WTC11 (cell line): Measurements from ENCODE around the gene KRTAP10-10.

ENCODE experiments used
- CREM ChIP-seq: sonication (generic); formaldehyde crosslinking; IDR thresholded peaks from 2 replicates; pipeline ENCODE4 v1.8.1; 2022; ENCODE audit warnings: mild to moderate bottlenecking, missing genetic modification reagents, moderate library complexity
- ESRRA ChIP-seq: sonication (generic); formaldehyde crosslinking; IDR thresholded peaks from 2 replicates; pipeline ENCODE4 v1.8.1; 2022; ENCODE audit warnings: mild to moderate bottlenecking, missing genetic modification reagents, borderline replicate concordance
- FOXK1 ChIP-seq: sonication (generic); formaldehyde crosslinking; IDR thresholded peaks from 2 replicates; pipeline ENCODE4 v1.8.0; 2022; ENCODE audit warnings: mild to moderate bottlenecking, moderate library complexity, missing genetic modification reagents
- FOXP1 ChIP-seq: sonication (generic); formaldehyde crosslinking; IDR thresholded peaks from 2 replicates; pipeline ENCODE4 v1.8.0; 2022; ENCODE audit warnings: missing genetic modification reagents, mild to moderate bottlenecking, moderate library complexity, borderline replicate concordance
- JUN ChIP-seq: sonication (generic); formaldehyde crosslinking; IDR thresholded peaks from 2 replicates; pipeline ENCODE4 v1.8.0; 2023; ENCODE audit warnings: mild to moderate bottlenecking, missing genetic modification reagents
- NFYB ChIP-seq: sonication (generic); formaldehyde crosslinking; conservative IDR thresholded peaks from 2 replicates; pipeline ENCODE4 v1.8.0; 2022; ENCODE audit warnings: low read depth, missing genetic modification reagents
- TEAD1 ChIP-seq: sonication (generic); formaldehyde crosslinking; IDR thresholded peaks from 2 replicates; pipeline ENCODE4 v1.8.0; 2022; ENCODE audit warnings: mild to moderate bottlenecking, missing genetic modification reagents
- TEAD4 ChIP-seq: sonication (generic); formaldehyde crosslinking; IDR thresholded peaks from 2 replicates; pipeline ENCODE4 v1.8.0; 2022; ENCODE audit warnings: mild to moderate bottlenecking, missing genetic modification reagents
- ZNF416 ChIP-seq: fragments of 250-450 bp; sonication (Bioruptor Pico); IDR thresholded peaks from 2 replicates; pipeline ENCODE4 v1.9.0; 2021; ENCODE audit warnings: mild to moderate bottlenecking, inconsistent platforms
- TF ChIP-seq, protein P1 (sequence below): fragments of 200-600 bp; IDR thresholded peaks from 2 replicates; pipeline ENCODE4 v1.8.0; 2022; ENCODE audit warnings: antibody characterized with exemption
- TF ChIP-seq, protein P2 (sequence below): sonication (generic); formaldehyde crosslinking; IDR thresholded peaks from 2 replicates; pipeline ENCODE4 v1.8.0; 2023; ENCODE audit warnings: missing genetic modification reagents
- TF ChIP-seq, protein P3 (sequence below): sonication (generic); formaldehyde crosslinking; IDR thresholded peaks from 2 replicates; pipeline ENCODE4 v1.8.0; 2022; ENCODE audit warnings: mild to moderate bottlenecking, missing genetic modification reagents
- TF ChIP-seq, protein P4 (sequence below): sonication (generic); formaldehyde crosslinking; IDR thresholded peaks from 2 replicates; pipeline ENCODE4 v1.8.0; 2023; ENCODE audit warnings: missing genetic modification reagents, mild to moderate bottlenecking, borderline replicate concordance

DNA sequence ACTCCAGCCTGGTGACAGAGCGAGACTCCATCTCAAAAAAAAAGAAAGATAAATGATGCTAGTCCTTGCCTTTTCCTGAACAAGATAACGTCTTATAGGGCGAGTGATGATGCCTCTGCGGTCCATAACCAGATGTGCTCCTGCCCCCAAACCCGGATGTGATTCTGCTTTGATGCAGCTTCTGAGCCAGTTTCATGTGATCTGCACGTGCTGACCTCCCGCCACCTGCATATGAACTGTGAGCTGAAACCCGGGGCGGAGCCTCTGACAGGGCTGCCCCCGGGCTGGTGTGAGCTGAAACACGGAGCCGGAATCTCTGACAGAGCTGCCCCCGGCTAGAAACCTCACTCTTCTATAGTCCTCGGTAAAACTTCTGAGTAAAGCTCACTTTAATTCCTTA, 16.0 kb downstream of the KRTAP10-10 start:
- TF ChIP-seq, protein P1, sequence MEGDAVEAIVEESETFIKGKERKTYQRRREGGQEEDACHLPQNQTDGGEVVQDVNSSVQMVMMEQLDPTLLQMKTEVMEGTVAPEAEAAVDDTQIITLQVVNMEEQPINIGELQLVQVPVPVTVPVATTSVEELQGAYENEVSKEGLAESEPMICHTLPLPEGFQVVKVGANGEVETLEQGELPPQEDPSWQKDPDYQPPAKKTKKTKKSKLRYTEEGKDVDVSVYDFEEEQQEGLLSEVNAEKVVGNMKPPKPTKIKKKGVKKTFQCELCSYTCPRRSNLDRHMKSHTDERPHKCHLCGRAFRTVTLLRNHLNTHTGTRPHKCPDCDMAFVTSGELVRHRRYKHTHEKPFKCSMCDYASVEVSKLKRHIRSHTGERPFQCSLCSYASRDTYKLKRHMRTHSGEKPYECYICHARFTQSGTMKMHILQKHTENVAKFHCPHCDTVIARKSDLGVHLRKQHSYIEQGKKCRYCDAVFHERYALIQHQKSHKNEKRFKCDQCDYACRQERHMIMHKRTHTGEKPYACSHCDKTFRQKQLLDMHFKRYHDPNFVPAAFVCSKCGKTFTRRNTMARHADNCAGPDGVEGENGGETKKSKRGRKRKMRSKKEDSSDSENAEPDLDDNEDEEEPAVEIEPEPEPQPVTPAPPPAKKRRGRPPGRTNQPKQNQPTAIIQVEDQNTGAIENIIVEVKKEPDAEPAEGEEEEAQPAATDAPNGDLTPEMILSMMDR = no peak
- TF ChIP-seq ESRRA (CRISPR knock-in tag) = no peak
- TF ChIP-seq FOXP1 (CRISPR knock-in tag) = no peak
- no peak for TF ChIP-seq ZNF416 (CRISPR knock-in tag)
- TF ChIP-seq FOXK1 = no peak
- TF ChIP-seq, protein P2, sequence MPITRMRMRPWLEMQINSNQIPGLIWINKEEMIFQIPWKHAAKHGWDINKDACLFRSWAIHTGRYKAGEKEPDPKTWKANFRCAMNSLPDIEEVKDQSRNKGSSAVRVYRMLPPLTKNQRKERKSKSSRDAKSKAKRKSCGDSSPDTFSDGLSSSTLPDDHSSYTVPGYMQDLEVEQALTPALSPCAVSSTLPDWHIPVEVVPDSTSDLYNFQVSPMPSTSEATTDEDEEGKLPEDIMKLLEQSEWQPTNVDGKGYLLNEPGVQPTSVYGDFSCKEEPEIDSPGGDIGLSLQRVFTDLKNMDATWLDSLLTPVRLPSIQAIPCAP (CRISPR knock-in tag) = no peak
- no peak for TF ChIP-seq CREM
- no peak for TF ChIP-seq TEAD4 (CRISPR knock-in tag)
- TF ChIP-seq, protein P3, sequence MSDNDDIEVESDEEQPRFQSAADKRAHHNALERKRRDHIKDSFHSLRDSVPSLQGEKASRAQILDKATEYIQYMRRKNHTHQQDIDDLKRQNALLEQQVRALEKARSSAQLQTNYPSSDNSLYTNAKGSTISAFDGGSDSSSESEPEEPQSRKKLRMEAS = peak; percentile 72; the same call in 1 of the 2 replicates
- TF ChIP-seq, protein P4, sequence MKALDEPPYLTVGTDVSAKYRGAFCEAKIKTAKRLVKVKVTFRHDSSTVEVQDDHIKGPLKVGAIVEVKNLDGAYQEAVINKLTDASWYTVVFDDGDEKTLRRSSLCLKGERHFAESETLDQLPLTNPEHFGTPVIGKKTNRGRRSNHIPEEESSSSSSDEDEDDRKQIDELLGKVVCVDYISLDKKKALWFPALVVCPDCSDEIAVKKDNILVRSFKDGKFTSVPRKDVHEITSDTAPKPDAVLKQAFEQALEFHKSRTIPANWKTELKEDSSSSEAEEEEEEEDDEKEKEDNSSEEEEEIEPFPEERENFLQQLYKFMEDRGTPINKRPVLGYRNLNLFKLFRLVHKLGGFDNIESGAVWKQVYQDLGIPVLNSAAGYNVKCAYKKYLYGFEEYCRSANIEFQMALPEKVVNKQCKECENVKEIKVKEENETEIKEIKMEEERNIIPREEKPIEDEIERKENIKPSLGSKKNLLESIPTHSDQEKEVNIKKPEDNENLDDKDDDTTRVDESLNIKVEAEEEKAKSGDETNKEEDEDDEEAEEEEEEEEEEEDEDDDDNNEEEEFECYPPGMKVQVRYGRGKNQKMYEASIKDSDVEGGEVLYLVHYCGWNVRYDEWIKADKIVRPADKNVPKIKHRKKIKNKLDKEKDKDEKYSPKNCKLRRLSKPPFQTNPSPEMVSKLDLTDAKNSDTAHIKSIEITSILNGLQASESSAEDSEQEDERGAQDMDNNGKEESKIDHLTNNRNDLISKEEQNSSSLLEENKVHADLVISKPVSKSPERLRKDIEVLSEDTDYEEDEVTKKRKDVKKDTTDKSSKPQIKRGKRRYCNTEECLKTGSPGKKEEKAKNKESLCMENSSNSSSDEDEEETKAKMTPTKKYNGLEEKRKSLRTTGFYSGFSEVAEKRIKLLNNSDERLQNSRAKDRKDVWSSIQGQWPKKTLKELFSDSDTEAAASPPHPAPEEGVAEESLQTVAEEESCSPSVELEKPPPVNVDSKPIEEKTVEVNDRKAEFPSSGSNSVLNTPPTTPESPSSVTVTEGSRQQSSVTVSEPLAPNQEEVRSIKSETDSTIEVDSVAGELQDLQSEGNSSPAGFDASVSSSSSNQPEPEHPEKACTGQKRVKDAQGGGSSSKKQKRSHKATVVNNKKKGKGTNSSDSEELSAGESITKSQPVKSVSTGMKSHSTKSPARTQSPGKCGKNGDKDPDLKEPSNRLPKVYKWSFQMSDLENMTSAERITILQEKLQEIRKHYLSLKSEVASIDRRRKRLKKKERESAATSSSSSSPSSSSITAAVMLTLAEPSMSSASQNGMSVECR = no peak
- no peak for TF ChIP-seq NFYB
- no peak for TF ChIP-seq TEAD1
- TF ChIP-seq JUN (CRISPR knock-in tag) = no peak
